ENCODE measurements around the gene RNU1-4.
"Not testable (repeated sequence)": the region's sequence is repeated elsewhere in the genome, so short reads cannot be mapped to it uniquely, and the experiment has no call there.

The RNU1-4 gene

DNA sequence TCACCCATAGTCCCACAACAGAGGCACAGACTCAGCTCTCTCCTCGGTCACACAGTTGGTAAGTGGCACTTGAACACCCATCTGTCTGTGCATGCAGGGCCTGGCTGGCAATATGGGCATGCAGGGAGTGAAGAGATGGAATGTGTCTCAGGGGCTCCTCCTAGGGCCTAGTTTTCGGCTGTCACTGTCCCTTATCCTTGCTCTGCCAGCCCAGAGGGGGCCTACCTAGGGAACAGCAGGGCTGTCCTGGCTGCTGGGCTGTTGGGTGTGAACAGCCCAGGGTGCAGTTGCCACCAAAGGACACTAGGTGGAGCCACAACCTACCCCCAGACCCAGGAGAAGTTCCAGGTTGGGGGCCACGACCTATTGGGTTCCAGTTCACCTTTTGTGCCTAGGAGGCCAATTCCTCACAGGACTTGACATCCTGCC, 30.6 kb upstream of the RNU1-4 start:
- FAIRE-seq, result not testable (repeated sequence)

DNA sequence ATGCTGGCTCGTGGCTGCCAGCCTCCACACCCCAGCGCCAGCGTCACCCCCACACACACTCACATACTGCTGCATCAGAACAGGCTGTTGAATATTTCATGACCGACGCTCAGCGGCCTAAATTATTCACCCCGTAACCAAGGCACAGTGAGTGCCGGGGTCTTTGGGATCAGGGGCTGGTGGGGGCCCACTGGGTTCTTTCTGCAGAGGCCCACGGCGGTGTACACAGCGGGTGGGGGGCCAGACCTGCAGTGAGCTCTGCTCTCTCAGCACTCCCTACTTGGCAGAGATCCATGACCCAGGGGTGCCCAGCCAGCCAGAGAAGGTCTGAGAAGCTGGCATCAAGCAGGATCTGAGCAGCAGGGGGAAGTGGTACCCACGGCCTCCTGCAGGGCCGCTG, 29.7 kb upstream of the RNU1-4 start:
- not testable (repeated sequence) for FAIRE-seq

DNA sequence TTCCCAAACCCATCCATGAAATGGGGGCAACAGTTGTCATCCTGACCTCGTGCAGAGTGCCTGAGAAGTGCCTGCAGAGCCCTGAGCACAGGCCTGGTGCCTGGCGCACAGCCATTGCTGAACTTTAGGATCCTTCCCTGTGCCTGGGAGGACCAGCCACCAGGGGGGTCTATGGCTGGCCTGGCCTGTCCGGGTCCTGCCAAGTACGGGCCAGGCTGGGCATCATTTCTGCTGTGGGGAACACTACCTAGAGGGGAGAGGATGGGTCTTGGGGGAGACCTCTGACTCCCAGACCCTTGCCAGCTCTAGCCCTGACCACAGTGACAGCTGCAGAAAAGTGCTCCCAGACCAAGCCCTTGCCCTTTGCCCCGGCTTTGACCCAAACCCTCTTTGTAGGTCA, 28.2 kb upstream of the RNU1-4 start:
- FAIRE-seq, result not testable (repeated sequence)

DNA sequence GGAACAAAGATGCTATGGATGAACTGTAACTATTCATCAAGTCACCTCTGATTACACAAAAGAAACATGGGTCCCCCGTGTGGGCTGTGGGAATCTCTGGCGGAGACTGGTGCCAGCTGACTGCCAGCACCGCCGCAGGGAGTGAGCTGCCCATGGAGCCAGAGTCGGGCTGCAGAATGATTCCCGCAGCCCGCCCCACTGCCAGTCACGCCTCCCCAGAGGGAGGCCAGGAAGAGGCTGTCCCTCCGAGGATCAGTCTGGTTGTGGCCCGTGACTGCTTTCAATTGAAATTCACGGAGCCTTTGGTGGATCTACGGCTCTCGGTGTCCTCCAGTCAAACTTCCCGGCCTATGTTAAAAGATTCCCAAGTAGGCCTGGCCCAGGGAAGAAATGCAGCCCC, 27.7 kb upstream of the RNU1-4 start:
- not testable (repeated sequence) for FAIRE-seq

DNA sequence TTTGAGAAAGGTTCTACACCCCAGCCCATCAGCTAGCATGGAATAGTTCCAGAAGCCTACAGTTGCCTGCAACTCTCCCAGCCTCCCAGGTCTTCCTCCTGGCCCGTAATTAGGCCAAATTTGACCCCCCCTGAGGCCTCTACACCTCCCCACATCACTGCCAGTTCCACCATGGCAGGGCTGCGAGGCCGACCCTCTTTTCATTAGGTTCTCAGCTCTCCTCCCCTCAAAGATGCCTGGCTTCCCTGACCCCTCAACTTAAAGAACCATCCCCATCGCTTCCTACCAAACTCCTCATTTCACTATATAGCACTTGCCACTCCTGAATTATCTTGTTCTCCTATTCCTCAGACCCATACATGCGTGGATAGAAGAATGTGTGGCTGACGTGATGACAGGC, 27.3 kb upstream of the RNU1-4 start:
- FAIRE-seq, result not testable (repeated sequence)

DNA sequence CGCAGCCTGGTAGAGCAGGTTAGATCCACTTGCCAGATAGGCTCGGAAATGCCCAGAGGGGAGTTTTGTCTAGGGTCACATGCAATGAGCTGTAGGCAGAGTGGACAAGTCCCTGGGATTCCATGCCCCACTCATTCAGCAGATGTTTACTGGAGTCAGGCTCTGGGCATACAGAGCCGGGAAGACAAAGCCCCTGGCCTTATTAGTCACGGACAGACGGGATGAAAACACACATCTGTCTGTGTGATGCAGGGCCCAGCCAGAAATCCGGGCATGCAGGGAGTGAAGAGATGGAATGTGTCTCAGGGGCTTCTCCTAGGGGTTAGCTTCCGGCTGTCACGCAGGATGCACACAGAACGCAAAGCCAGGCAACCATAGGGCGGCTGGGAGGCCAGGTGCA, 26.8 kb upstream of the RNU1-4 start:
- not testable (repeated sequence) for FAIRE-seq

DNA sequence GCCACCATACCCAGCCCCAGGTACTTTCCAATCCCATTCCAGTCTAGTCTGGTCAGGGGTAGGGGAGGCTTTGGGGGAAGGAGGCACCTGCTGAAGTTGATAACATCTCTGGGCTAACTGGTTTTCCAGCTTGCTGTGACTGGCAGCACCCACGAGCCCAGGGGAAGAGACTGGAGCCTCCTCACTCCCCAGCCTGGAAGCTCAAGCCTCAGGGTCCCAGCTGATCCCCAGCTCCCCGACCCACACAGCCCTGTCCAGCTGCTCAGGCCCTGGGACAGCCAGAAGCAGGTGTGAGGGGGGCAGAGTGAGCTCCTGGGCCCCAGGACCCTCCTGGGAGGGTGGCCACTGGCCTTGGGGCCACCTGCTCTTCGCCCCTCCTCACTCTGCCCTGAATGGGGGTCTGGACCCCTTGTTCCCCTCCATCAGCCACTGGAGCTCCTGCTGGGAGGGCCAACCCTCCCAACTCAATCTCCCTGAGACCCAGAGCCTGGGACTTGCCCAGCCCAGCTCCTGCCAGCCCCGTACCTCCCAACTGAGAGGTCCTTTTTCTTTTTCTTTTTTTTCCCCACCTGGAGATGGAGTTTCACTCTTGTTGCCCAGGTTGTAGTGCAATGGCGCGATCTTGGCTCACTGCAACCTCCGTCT, 23.5 kb upstream of the RNU1-4 start:
- no peak for FAIRE-seq

DNA sequence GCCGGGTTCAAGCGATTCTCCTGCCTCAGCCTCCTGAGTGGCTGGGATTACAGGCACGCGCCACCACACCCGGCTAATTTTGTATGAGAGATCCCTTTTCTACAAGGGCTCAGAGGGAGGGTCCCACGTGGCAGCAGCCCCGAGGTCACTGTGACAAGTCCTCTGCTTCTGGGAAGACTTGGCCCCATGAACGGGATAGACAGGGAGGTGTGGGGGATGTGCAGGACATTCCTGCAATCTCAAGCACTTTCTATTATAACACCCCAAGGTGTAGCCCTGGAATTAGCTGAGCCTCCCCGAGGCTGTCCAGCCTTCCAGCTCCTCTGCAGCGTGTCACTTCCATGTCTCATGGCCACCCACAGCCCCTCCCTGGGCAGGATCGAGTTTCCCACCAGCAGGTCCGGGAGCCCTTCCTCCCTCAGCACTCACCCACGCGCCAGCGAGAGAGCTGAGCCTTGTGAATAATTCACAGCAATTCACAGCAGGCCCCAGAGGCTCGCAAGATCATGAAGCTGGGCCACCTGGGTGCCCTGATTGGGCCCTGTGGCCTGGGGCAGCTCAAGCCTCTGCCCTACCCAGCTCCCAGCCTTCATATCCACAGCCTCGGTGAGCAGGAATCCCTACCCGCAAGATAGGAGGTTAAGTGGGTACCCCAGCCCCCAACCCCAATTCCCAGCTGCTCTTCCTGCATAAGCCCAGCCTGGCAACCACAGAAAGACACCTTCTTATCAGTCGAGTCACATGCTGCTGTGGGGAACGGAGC, 22.8 kb upstream of the RNU1-4 start:
- FAIRE-seq, result no peak

DNA sequence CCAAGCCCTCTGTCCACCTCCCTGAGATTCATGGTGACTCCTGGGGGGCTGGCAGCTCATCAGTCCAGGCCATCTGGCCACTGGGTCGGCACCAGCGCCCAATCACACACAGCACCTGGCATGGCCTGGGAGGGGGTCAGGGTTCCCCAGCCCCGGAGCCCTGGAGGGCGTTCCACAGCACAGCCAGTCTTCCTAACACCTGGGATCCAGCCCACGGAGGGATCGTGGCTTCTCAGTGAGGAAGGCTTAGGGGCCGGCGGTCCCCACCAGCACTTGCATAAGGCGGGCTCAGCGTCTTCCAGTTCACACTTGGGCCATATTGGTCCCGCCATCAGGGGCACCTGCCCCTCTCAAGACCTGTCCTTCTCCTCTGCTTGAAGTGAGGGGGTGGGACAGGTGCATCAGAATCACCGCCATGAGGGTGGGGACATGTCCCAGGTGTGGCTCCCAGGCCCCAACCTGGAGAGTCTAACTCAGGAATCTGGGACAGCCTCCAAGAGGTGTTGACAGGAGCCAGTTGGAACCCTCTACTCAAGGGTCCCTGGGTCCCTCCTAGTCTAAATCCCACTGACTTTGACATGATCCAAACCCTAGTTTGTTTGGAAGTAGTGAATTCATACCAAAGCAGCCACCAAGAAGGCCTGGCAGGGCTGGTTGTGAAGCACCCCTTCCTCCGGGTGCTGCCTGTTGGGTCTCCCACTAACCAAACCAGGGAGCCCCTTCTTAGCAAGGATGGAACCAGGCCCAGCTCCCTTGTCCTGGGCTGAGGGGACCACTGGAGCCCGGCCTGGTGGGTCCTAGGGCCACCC, 22.0 kb upstream of the RNU1-4 start:
- FAIRE-seq, result not testable (repeated sequence)

DNA sequence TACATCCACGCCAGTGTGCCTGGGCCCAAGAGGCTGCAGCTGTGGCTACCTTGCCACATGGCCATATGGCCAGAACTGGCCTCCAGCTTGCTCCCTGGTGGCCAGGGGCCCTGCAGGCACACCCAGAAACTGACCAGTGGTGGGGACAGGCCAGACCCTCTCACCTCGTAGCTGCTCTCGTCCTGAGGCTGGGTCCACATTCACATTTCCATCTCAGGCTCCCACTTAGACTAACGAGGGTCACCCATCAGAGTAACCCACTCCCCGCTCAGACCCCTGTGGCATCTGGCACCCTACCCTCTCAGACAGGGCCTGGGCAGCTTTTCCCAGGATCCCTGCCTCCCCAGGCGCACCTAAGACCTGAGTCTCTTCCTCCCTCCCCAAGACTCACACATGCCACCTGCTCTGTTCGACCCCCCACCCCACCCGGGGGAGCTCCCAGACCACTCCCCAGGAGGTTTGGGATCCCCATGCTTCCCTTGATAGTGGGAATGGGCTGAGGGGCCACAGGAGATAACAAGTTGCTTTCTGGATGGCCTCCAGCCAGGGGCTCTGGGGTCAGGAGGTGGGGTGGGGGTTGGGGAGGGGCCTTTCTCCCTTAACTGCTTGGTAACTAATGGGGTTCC, 21.3 kb upstream of the RNU1-4 start:
- FAIRE-seq, result no peak

DNA sequence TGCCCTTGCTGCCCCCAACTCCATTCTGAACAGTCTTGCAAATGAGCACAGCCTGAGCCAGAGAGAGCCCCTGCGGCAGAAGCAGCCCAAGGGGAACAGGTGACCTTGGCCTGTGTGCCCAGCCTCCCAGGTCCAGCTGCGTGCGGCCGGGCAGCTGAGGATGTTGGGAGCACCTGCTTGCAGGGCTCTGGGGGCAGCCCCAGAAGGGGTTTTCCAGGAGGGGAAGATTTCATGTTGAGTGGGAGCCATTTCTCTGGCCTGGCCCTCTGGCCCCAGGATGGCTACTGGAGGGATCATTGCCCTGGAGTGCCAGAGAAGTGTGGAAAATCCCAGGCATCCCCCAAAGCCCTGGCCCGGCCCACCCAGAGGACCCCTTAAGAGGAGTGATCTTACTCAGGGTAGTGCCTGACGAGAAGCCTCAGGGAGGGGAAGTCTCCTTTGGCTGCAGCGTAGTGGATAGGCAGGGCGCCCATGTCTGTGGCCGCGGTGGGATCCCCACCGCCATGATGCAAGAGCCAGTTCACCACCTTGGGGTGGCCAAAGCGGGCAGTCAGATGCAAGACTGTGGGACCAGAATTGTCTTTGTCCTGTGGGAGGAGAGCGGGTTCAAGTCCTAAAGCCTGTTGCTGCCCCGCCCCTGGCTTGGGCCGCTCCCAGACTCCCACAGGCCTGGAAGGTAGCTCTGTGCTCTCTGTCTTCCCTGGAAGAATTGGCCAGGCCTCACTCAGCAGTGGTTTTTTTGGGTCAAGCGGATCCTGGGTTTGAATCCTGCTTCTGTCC, 20.6 kb upstream of the RNU1-4 start:
- FAIRE-seq, result no peak

DNA sequence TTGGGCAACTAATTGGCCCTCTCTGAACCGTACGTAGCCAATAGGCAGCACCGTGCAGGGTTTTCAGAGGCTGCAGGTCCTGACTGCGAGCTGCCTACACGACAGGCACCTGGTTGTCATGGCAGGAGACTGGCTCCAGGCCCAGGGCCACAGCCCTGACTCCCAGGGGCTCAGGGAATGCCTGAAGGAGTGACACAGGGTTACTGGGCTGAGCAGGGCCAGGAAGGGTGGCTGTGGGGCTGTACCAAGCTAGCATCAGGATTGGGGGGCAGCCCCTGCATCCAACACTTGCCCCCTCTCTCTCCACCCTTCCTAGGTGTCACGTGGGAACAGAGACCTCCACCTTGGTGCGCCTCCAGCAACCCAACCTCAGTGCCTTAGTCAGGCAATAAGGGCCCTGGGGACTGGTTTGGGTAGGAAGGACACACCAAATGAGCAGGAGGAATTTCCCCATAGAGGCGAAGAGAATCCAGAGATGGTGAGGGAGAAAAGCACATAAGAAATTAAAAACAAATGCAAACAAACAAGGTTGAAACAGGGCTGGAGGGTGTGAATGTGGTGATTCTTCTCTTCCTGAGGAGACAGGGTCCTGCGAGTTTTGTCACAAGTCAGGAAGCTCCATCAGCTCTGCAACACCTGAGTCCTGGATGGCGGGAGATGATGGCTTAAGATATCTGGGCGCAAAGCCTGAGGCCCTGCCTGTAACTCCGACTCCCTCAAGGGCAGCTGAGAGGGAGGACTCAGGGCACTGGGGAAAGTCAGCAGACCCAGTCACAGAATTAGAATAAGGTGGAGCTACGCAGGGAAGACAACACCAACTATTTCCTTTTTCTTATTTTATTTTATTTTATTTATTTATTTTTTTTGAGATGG, 19.7 kb upstream of the RNU1-4 start:
- FAIRE-seq, result no peak

DNA sequence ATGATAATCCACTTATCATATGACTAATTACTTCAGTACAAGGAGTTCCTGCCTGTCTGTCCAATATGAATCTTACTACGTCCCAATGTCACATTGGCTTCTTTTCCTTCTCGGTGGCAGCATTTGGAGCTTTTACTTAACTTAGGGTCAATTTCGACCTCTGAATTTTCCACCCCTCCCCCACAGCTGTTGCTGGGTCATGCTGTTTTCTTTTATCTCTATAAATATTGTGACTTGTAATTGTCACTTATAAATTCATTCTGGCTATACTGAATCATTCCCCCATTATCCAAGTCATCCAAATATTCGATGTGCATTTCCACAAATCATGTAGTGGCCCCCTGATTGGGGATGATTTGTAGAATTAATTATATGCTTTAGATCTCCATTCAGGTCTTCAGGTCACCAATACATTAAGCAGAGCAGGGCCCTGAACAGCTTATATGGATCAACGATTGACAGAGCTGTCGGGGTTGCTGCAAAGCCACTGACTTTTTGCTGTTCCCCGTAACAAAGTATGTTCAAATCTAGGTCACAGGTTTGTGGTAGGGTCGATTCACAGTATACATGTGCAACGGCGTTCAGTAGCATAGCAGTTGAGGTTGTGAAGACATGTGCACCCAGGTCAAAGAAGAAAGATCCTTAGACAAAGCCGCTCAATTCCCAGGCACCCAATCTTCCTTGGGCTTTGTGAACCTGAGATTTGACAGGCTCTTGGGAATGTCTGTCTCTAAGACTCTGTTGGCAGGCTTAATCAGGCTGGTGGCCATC, 18.3 kb upstream of the RNU1-4 start:
- FAIRE-seq, result no peak

DNA sequence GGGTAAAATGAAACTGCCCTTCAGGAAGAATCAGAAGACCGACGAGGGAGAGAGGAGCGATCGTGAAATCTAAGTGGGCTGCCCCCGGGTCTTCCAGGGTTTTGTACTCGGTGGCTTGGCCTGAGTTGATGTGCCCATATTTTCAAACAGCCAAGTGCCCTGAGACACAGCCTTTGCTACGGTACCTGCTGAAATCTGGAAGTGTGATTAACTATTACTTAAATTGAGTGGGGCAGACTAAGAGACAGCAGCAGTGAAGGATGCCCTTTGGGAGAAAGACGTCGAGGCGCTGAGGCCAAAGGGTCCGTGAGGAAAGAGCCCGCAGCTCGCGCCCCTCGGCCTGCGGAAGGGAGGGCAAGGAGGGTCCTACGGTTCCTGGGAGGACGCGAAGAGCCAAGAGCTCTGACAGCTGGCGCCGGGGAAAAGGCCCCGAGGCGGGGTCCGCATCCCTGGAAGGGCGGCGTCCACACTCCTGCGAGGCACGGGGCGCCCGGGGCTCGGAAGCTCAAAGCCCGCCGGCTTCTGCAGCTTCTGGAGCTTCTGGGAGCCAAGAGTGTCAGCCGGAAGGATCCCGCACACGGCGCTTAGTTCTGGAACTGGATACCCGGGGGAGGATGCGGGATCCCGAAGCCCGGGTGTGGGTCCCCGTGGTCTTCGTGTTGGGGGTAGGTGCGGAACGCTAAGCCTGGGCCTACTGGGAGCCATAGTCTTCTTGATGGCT, 15.4 kb upstream of the RNU1-4 start:
- FAIRE-seq, result no peak

DNA sequence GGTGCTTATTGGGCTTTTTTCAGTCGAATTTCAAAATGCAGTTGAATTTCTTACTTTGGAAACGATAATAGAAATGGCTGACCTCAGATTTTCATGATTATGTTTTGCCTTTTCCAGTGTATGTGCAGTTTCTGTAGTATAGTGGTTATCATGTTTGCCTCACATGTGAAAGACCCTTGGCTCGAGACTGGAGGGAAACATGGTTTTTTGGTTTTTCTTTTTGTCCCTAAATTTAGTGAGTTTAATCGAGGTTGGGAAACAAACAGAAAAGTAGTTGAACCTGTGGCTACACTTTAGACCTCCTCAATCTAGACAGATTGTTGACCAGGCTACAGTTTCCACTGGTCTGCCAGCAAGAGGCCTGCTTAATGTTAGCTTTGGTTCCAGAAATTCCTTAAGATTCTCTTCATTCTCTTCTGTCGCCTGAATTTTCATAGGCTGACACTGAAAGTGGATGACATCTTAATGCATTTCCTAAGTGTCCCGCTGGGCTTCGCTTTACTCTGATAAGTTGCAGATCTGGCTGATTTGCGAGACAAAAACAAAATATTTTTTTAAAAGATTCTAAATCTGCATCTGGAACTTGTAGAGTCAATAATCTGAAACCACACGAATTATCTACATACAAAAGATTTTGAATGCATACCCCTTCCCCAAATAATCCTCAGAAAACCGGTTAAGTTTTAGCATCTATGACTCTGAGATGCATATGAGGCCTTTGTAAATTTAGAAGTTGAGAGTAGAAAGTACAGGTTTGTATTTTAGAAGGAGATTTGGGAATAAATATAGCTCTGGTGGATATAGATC, 14.7 kb upstream of the RNU1-4 start:
- FAIRE-seq, result not testable (repeated sequence)

DNA sequence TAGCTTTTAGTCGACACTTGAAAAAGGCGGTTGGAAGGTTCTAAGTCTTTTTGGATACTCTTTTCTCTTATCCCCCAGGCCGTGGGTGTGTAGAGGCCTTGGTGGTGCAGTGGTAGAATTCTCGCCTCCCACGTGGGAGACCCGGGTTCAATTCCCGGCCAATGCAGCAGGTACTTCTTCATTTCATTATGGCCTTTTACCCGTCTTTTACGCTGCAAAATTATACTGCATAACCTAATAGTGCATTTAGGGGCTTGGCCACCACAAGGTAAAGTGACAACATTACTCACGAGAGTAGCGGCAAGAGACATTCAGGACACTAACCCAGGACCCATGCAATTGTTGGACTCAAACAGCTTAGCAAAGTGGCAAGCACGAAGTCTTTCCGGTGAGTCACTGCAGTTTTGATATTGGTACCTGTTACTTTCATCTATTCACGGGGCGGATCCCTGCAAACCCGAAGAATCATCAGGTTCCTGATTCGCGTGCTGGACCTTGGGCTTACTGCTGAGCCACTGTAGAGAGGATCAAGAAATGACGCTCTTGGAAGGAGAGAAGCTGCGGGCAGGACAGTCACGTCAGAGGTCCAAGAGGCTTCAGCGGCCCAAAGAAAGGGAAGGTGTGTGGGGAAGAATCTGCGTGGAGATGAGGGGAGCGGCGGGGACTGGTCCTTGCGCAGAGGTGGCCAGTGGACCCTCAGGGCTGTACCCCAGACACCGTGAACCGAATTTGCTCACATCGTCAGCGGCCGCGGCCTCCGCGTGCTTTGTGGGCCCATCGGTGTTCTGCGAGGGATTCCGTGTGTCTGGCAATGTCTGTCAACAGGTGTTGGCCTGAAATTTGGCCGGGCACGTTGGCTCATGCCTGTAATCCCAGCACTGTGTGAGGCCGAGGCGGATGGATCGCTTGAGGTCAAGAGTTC, 12.9 kb upstream of the RNU1-4 start:
- no peak for FAIRE-seq

DNA sequence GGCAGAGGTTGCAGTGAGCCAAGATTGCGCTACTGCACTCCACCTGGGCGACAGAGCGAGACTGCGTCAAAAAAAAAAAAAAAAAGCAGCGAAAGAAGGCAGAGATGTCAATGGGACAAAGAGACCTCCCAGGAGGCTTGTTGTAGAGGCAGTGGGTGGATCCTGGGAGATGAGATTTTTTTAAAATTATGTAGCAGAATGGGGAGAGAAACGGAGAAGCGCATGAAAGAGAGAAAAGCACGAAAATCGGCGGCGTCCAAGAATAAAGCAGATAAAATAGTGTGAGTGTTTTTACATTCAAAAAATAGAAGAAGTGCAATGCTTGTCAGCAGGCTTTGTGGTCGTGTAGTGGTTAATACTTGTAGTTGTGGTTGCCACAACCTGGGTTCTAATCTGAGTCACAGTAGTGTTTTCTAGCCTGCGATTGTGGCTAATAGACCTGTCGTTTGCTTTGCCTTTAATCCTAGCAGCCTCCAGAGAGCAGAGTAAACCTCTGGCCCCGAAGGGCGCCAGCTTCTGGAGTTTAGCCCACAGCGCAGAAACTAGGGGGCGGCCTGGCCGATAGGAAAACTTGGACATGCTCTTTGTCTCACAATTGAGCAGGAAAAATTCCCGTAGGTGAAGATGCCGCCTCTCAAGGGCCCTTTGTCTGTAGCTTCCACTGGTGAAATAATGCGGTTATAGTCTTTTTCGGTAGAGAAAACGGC, 11.9 kb upstream of the RNU1-4 start:
- not testable (repeated sequence) for FAIRE-seq

All from islet of Langerhans (tissue), 1 donor.